ENCODE measurements around the gene STPG2. TPM values are rescaled to one million over a fixed set of nuclear protein-coding genes. Genes with fewer than 3 reads are reported as not detected.

The STPG2 gene
- total and polyA plus RNA-seq, 2 of the 4 experiments (the other 2 are of a cell fraction), result not detected

DNA sequence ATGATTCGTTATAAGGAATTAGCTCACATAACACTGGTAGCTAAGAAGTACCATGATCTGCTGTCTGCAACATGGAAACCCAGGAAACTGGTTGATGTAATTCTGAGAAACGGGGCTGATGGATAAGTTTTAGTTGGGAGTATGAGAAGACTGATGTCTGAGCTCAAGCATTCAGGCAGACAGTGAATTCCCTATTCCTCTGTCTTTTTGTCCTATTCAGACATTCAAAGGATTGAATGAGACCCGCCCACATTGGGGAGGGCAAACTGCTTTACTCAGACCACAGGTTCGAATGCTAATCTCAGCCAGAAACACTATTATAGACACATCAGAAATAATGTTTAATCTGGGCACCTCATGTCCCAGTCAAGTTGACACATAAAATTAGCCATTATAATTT, 515.5 kb downstream of the STPG2 start:
- TF ChIP-seq, protein P1, sequence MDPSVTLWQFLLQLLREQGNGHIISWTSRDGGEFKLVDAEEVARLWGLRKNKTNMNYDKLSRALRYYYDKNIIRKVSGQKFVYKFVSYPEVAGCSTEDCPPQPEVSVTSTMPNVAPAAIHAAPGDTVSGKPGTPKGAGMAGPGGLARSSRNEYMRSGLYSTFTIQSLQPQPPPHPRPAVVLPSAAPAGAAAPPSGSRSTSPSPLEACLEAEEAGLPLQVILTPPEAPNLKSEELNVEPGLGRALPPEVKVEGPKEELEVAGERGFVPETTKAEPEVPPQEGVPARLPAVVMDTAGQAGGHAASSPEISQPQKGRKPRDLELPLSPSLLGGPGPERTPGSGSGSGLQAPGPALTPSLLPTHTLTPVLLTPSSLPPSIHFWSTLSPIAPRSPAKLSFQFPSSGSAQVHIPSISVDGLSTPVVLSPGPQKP (IDR thresholded peaks at IDR 0.05; ENCODE audit: borderline replicate concordance, low read depth, low read length), result no peak
- no peak for TF ChIP-seq POLR2A (IDR thresholded peaks at IDR 0.05; ENCODE audit: low read depth, low read length)
- no peak for TF ChIP-seq CTCF (conservative IDR thresholded peaks at IDR 0.05; ENCODE audit: low read depth, low read length)
- TF ChIP-seq RAD21 (IDR thresholded peaks at IDR 0.05; ENCODE audit: low read length), result no peak
- TF ChIP-seq RFX5 (IDR thresholded peaks at IDR 0.05; ENCODE audit: low read depth, low read length), result no peak
- intact Hi-C loops (cut with micrococcal nuclease) (no loop called here), dilution Hi-C loops (cut with HindIII; ENCODE audit: low sequenced_read_pairs, unreplicated experiment) (no loop called here), in situ Hi-C loops (cut with MboI; ENCODE audit: low sequenced_read_pairs) (no loop called here)
- POLR2A ChIA-PET (ENCODE audit: unreplicated experiment), result no interaction called here
- H3K23ac ChIP-seq (ENCODE audit: low read depth, low read length), result no peak overlapping the region
- H3K36me3 ChIP-seq (ENCODE audit: control insufficient read depth, insufficient read depth, low read length), result no peaks in the 10 kb centered on the region
- H2BK20ac ChIP-seq (ENCODE audit: low read depth, low read length), result no peak overlapping the region
- H2BK5ac ChIP-seq (ENCODE audit: low read depth, low read length, poor library complexity, severe bottlenecking), result no peak overlapping the region
- no TSS peak for BruUV-seq (replicated peaks)
- ATAC-seq (ENCODE audit: low read depth), result no peak
- H2AK5ac ChIP-seq (ENCODE audit: low read depth, low read length), result no peak overlapping the region
- H3K27me3 ChIP-seq (ENCODE audit: control insufficient read depth, insufficient read depth, low read length), result no peaks in the 10 kb centered on the region
- no peak overlapping the region for H2AFZ ChIP-seq (replicated peaks; ENCODE audit: low read length, poor library complexity)
- H3K18ac ChIP-seq (ENCODE audit: low read depth, low read length), result no peak overlapping the region
- H2AK9ac ChIP-seq (replicated peaks; ENCODE audit: low read depth, low read length, poor library complexity), result no peak overlapping the region
- H3K4me2 ChIP-seq (ENCODE audit: low read depth, low read length), result no peak overlapping the region
- WGBS, 2 experiments (ENCODE audit: extremely low coverage in 2 of 2, insufficient read length in 1 of 2), result no CpG with 5 or more reads among the region's 4 CpGs
- no peak overlapping the region for H3K4ac ChIP-seq (ENCODE audit: low read depth, low read length)
- CTCF ChIA-PET, result no interaction called here
- H3K14ac ChIP-seq (replicated peaks; ENCODE audit: low read depth, low read length), result no peak overlapping the region
- H3K4me3 ChIP-seq (ENCODE audit: insufficient read depth, low read depth, low read length), result no peak overlapping the region
- DNase-seq, result no peak
- no peak overlapping the region for H3K27ac ChIP-seq (ENCODE audit: insufficient read depth, low read length)
- H3K9me3 ChIP-seq (ENCODE audit: control insufficient read depth, insufficient read depth, low read length), result no peaks in the 10 kb centered on the region
- H2BK15ac ChIP-seq (ENCODE audit: low read depth, low read length), result no peak overlapping the region
- H4K5ac ChIP-seq (ENCODE audit: low read depth, low read length), result no peak overlapping the region
- H4K8ac ChIP-seq (ENCODE audit: low read depth in 2 of 2, low read length in 2 of 2), result no peak overlapping the region
- H2BK120ac ChIP-seq (ENCODE audit: low read depth, low read length), result no peak overlapping the region
- H4K20me1 ChIP-seq (ENCODE audit: insufficient read depth, low read length), result no peaks in the 10 kb centered on the region
- no peak overlapping the region for H3K56ac ChIP-seq (ENCODE audit: extremely low read depth, insufficient read depth, low read length)
- no peaks in the 10 kb centered on the region for H3K9me1 ChIP-seq (ENCODE audit: insufficient read depth, low read length)
- H3K79me1 ChIP-seq (ENCODE audit: low read depth in 1 of 2, low read length in 2 of 2), result no peaks in the 10 kb centered on the region
- no peak overlapping the region for H4K91ac ChIP-seq (ENCODE audit: insufficient read depth, low read depth, low read length)
- no peak overlapping the region for H3K9ac ChIP-seq (ENCODE audit: low read depth, low read length)
- H3K4me1 ChIP-seq (ENCODE audit: control insufficient read depth, insufficient read depth, low read length), result no peaks in the 10 kb centered on the region
